ENCODE results near the gene PDE4D.
"Not testable (repeated sequence)": the region's sequence is repeated elsewhere in the genome, so short reads cannot be mapped to it uniquely, and the experiment has no call there.

Gene PDE4D

GRCh38 chr5:59418808-59419207 lies 474.7 kb downstream of the PDE4D start:
- DNase-seq (ENCODE audit: low read depth): no peak

- no peak for DNase-seq (ENCODE audit: low read depth)
Measured at GRCh38 chr5:59416451-59416850, 477.1 kb downstream of the PDE4D start.

- DNase-seq (ENCODE audit: low read depth): no peak
Measured at GRCh38 chr5:59416026-59416425, 477.5 kb downstream of the PDE4D start.

- DNase-seq (ENCODE audit: low read depth): no peak
Measured at GRCh38 chr5:59412428-59412827, 481.1 kb downstream of the PDE4D start.

- not testable (repeated sequence) for DNase-seq (ENCODE audit: low read depth)
Measured at GRCh38 chr5:59408997-59409396, 484.5 kb downstream of the PDE4D start.

GRCh38 chr5:59407967-59408366 lies 485.6 kb downstream of the PDE4D start:
- DNase-seq (ENCODE audit: low read depth): no peak

GRCh38 chr5:59401637-59402036 lies 491.9 kb downstream of the PDE4D start:
- no peak for DNase-seq (ENCODE audit: low read depth)

- not testable (repeated sequence) for DNase-seq (ENCODE audit: low read depth)
Measured at GRCh38 chr5:59394956-59395355, 498.6 kb downstream of the PDE4D start.

GRCh38 chr5:59393585-59394420 lies 499.7 kb downstream of the PDE4D start:
- DNase-seq (ENCODE audit: low read depth): no peak

- DNase-seq (ENCODE audit: low read depth): no peak
Measured at GRCh38 chr5:59391576-59391975, 501.9 kb downstream of the PDE4D start.

- DNase-seq (ENCODE audit: low read depth): no peak
Measured at GRCh38 chr5:59390989-59391388, 502.5 kb downstream of the PDE4D start.

GRCh38 chr5:59390074-59390659 lies 503.4 kb downstream of the PDE4D start:
- no peak for DNase-seq (ENCODE audit: low read depth)

GRCh38 chr5:59387127-59387526 lies 506.4 kb downstream of the PDE4D start:
- no peak for DNase-seq (ENCODE audit: low read depth)

- DNase-seq (ENCODE audit: low read depth): no peak
Measured at GRCh38 chr5:59385700-59386099, 507.8 kb downstream of the PDE4D start.

- no peak for DNase-seq (ENCODE audit: low read depth)
Measured at GRCh38 chr5:59380350-59380951, 513.1 kb downstream of the PDE4D start.

- DNase-seq (ENCODE audit: low read depth): not testable (repeated sequence)
Measured at GRCh38 chr5:59374036-59374435, 519.5 kb downstream of the PDE4D start.

GRCh38 chr5:59371525-59372127 lies 521.9 kb downstream of the PDE4D start:
- no peak for DNase-seq (ENCODE audit: low read depth)

GRCh38 chr5:59368951-59369350 lies 524.6 kb downstream of the PDE4D start:
- DNase-seq (ENCODE audit: low read depth): no peak

- no peak for DNase-seq (ENCODE audit: low read depth)
Measured at GRCh38 chr5:59367791-59368394, 525.6 kb downstream of the PDE4D start.

GRCh38 chr5:59366784-59367183 lies 526.7 kb downstream of the PDE4D start:
- no peak for DNase-seq (ENCODE audit: low read depth)

- DNase-seq (ENCODE audit: low read depth): no peak
Measured at GRCh38 chr5:59362438-59362837, 531.1 kb downstream of the PDE4D start.

GRCh38 chr5:59361454-59361853 lies 532.1 kb downstream of the PDE4D start:
- no peak for DNase-seq (ENCODE audit: low read depth)
